Brain microvascular endothelial cell (primary cell): ENCODE results near the gene KLF18.
"Not testable (repeated sequence)": the region's sequence is repeated elsewhere in the genome, so short reads cannot be mapped to it uniquely, and the experiment has no call there.

Source experiments
- DNase-seq: peaks from one replicate; pipeline ENCODE4 v3.0.0-alpha.2; 2020
- H3K27ac ChIP-seq: fragments of 250-450 bp; sonication (Bioruptor Pico); 2 replicates; pipeline ENCODE4 v1.5.1; 2020; ENCODE audit warnings: mild to moderate bottlenecking, moderate library complexity
- H3K27me3 ChIP-seq: fragments of 250-450 bp; sonication (Bioruptor Pico); replicated peaks from 2 replicates; pipeline ENCODE4 v1.5.1; 2020; ENCODE audit warnings: mild to moderate bottlenecking
- H3K36me3 ChIP-seq: fragments of 250-450 bp; sonication (Bioruptor Pico); replicated peaks from 2 replicates; pipeline ENCODE4 v1.5.1; 2020; ENCODE audit warnings: mild to moderate bottlenecking
- H3K4me3 ChIP-seq: 2 replicates; pipeline ENCODE4 v1.5.1; 2011; ENCODE audit warnings: low read depth, mild to moderate bottlenecking, control low read depth, low read length, moderate library complexity
- CTCF ChIP-seq: IDR thresholded peaks from 2 replicates; pipeline ENCODE4 v1.5.1; 2011; ENCODE audit warnings: low read depth, mild to moderate bottlenecking, moderate library complexity, low read length, control low read depth, inconsistent platforms; ENCODE audit errors: missing control alignments
- in situ Hi-C: cut with HindIII; loops from 2 replicates; pipeline ENCODE4 v1.10.0; 2017; ENCODE audit warnings: low sequenced_read_pairs, low pct_ligation_motif_present

KLF18 gene

GRCh38 chr1:44146536-44147361 is 5.3 kb upstream of the KLF18 start:
- H3K36me3 ChIP-seq = no peaks in the 10 kb centered on the region
- H3K4me3 ChIP-seq = no peak overlapping the region
- DNase-seq = no peak
- in situ Hi-C loops = no loop called here
- no peaks in the 10 kb centered on the region for H3K27me3 ChIP-seq
- no peak overlapping the region for H3K27ac ChIP-seq
- TF ChIP-seq CTCF = no peak

GRCh38 chr1:44144962-44145756 is 3.7 kb upstream of the KLF18 start:
- H3K4me3 ChIP-seq = no peak overlapping the region
- no peaks in the 10 kb centered on the region for H3K27me3 ChIP-seq
- no peak for TF ChIP-seq CTCF
- in situ Hi-C loops = no loop called here
- no peaks in the 10 kb centered on the region for H3K36me3 ChIP-seq
- DNase-seq = no peak
- H3K27ac ChIP-seq = no peak overlapping the region

GRCh38 chr1:44139565-44139964 is 1.9 kb downstream of the KLF18 start:
- H3K27me3 ChIP-seq, H3K4me3 ChIP-seq, in situ Hi-C loops, DNase-seq, H3K36me3 ChIP-seq, H3K27ac ChIP-seq: not testable (repeated sequence)

GRCh38 chr1:44138239-44138638 is 3.2 kb downstream of the KLF18 start:
- no peak overlapping the region for H3K27ac ChIP-seq
- in situ Hi-C loops = no loop called here
- peaks cover 2% of the 10 kb centered on the region for H3K27me3 ChIP-seq
- no peaks in the 10 kb centered on the region for H3K36me3 ChIP-seq
- H3K4me3 ChIP-seq = no peak overlapping the region
- no peak for DNase-seq
- no peak for TF ChIP-seq CTCF

- Histone ChIP-seq H3K4me3 (no peak overlapping the region), H3K27me3 (peaks cover 2% of the 10 kb centered on the region), H3K36me3 (no peaks in the 10 kb centered on the region), H3K27ac (no peak overlapping the region)
- in situ Hi-C loops = no loop called here
- DNase-seq = no peak
- no peak for TF ChIP-seq CTCF
Measured at GRCh38 chr1:44135886-44136285, 5.5 kb downstream of the KLF18 start.
